Stimulated activated memory B cell treated with anti-CD40 and anti-IgM and Interleukin-4, amounts not matched to agents 10 μg/mL and 1 μg/mL and 100 μg/mL, for 72 hours (primary cell): Measurements from ENCODE around the gene CADPS2.

Experiments used
- ATAC-seq: fragments of 150-1000 bp; cut with Tn5 transposase; 2 replicates; pipeline ENCODE4 v1.10.0; 2021
- H3K27ac Mint-ChIP-seq: one replicate; pipeline ENCODE4 v1.8.0; 2022; ENCODE audit warnings: mild to moderate bottlenecking, mixed read lengths
- H3K27me3 Mint-ChIP-seq: one replicate; pipeline ENCODE4 v1.8.0; 2022; ENCODE audit warnings: mixed read lengths
- H3K36me3 Mint-ChIP-seq: one replicate; pipeline ENCODE4 v1.8.0; 2022; ENCODE audit warnings: mixed read lengths
- H3K4me1 Mint-ChIP-seq: one replicate; pipeline ENCODE4 v1.8.0; 2022; ENCODE audit warnings: mixed read lengths
- H3K4me3 Mint-ChIP-seq: one replicate; pipeline ENCODE4 v1.8.0; 2022; ENCODE audit warnings: mild to moderate bottlenecking, moderate library complexity, mixed read lengths
- H3K9me3 Mint-ChIP-seq: one replicate; pipeline ENCODE4 v1.8.0; 2022; ENCODE audit warnings: mixed read lengths

Gene CADPS2

GRCh38 chr7:122719010-122719578, 167.2 kb downstream of the CADPS2 start:
- H3K27me3 Mint-ChIP-seq, result no peaks in the 10 kb centered on the region
- peaks cover 4% of the 10 kb centered on the region for H3K9me3 Mint-ChIP-seq
- ATAC-seq, result no peak
- no peak overlapping the region for H3K4me3 Mint-ChIP-seq
- H3K4me1 Mint-ChIP-seq, result no peaks in the 10 kb centered on the region
- H3K27ac Mint-ChIP-seq, result no peak overlapping the region
- no peaks in the 10 kb centered on the region for H3K36me3 Mint-ChIP-seq

- H3K9me3 Mint-ChIP-seq, result peaks cover 4% of the 10 kb centered on the region
- no peak for ATAC-seq
These were observed 168.7 kb downstream of the CADPS2 start for GRCh38 chr7:122717356-122718089.

GRCh38 chr7:122715183-122715582, 171.1 kb downstream of the CADPS2 start:
- Mint-ChIP-seq H3K4me1 (no peaks in the 10 kb centered on the region), H3K27ac (no peak overlapping the region), H3K36me3 (no peaks in the 10 kb centered on the region), H3K9me3 (peaks cover 3% of the 10 kb centered on the region), H3K27me3 (no peaks in the 10 kb centered on the region), H3K4me3 (no peak overlapping the region)
- no peak for ATAC-seq

More at GRCh38 chr7:122717356-122718089, 168.7 kb downstream of the CADPS2 start:
- no peaks in the 10 kb centered on the region for H3K36me3 Mint-ChIP-seq
- H3K4me3 Mint-ChIP-seq, result no peak overlapping the region
- no peak overlapping the region for H3K27ac Mint-ChIP-seq
- H3K27me3 Mint-ChIP-seq, result no peaks in the 10 kb centered on the region
- H3K4me1 Mint-ChIP-seq, result no peaks in the 10 kb centered on the region

- no peaks in the 10 kb centered on the region for H3K4me1 Mint-ChIP-seq
- H3K9me3 Mint-ChIP-seq, result peaks cover 3% of the 10 kb centered on the region
- no peak overlapping the region for H3K4me3 Mint-ChIP-seq
- ATAC-seq, result no peak
- H3K27ac Mint-ChIP-seq, result no peak overlapping the region
- no peaks in the 10 kb centered on the region for H3K36me3 Mint-ChIP-seq
- H3K27me3 Mint-ChIP-seq, result no peaks in the 10 kb centered on the region
These were observed 175.3 kb downstream of the CADPS2 start for GRCh38 chr7:122710916-122711315.

GRCh38 chr7:122709930-122710646, 176.2 kb downstream of the CADPS2 start:
- Mint-ChIP-seq H3K27ac (no peak overlapping the region), H3K4me1 (no peaks in the 10 kb centered on the region), H3K27me3 (no peaks in the 10 kb centered on the region), H3K9me3 (peaks cover 3% of the 10 kb centered on the region), H3K4me3 (no peak overlapping the region), H3K36me3 (no peaks in the 10 kb centered on the region)
- ATAC-seq, result no peak

GRCh38 chr7:122706836-122707235, 179.4 kb downstream of the CADPS2 start:
- Mint-ChIP-seq H3K27ac (no peak overlapping the region), H3K27me3 (no peaks in the 10 kb centered on the region), H3K9me3 (peaks cover 6% of the 10 kb centered on the region), H3K36me3 (no peaks in the 10 kb centered on the region), H3K4me1 (no peaks in the 10 kb centered on the region), H3K4me3 (no peak overlapping the region)
- no peak for ATAC-seq

- no peaks in the 10 kb centered on the region for H3K36me3 Mint-ChIP-seq
- no peaks in the 10 kb centered on the region for H3K27me3 Mint-ChIP-seq
- ATAC-seq, result no peak
- no peak within 1 kb of the TSS for H3K27ac Mint-ChIP-seq
- H3K4me1 Mint-ChIP-seq, result no peaks in the 10 kb centered on the region
- peaks cover 3% of the 10 kb centered on the region for H3K9me3 Mint-ChIP-seq
- H3K4me3 Mint-ChIP-seq, result no peak within 1 kb of the TSS
These were observed 183.3 kb downstream of the CADPS2 start, which contains the start of gene RNF148 for GRCh38 chr7:122702872-122703510. Gene RNF148, minus strand, starts transcription at chr7:122702922. Its CDS starts 172 bp downstream, at chr7:122702750.

GRCh38 chr7:122699017-122699416, 187.2 kb downstream of the CADPS2 start, which contains the start of gene RNF133:
Gene RNF133, minus strand, starts transcription at chr7:122699117. Its CDS starts 199 bp downstream, at chr7:122698918.
- Mint-ChIP-seq H3K27ac (no peak within 1 kb of the TSS), H3K4me3 (no peak within 1 kb of the TSS), H3K4me1 (no peaks in the 10 kb centered on the region), H3K36me3 (no peaks in the 10 kb centered on the region), H3K27me3 (no peaks in the 10 kb centered on the region), H3K9me3 (peaks cover 3% of the 10 kb centered on the region)
- no peak for ATAC-seq

GRCh38 chr7:122695816-122696215, 190.4 kb downstream of the CADPS2 start:
- no peaks in the 10 kb centered on the region for H3K4me1 Mint-ChIP-seq
- no peaks in the 10 kb centered on the region for H3K27me3 Mint-ChIP-seq
- H3K27ac Mint-ChIP-seq, result no peak overlapping the region
- peaks cover 6% of the 10 kb centered on the region for H3K9me3 Mint-ChIP-seq
- H3K36me3 Mint-ChIP-seq, result no peaks in the 10 kb centered on the region
- H3K4me3 Mint-ChIP-seq, result no peak overlapping the region
- ATAC-seq, result no peak

GRCh38 chr7:122694697-122695096, 191.6 kb downstream of the CADPS2 start:
- Mint-ChIP-seq H3K27ac (no peak overlapping the region), H3K36me3 (no peaks in the 10 kb centered on the region), H3K27me3 (no peaks in the 10 kb centered on the region), H3K4me1 (no peaks in the 10 kb centered on the region), H3K9me3 (peaks cover 6% of the 10 kb centered on the region), H3K4me3 (no peak overlapping the region)
- no peak for ATAC-seq

GRCh38 chr7:122692769-122693309, 193.4 kb downstream of the CADPS2 start:
- Mint-ChIP-seq H3K36me3 (no peaks in the 10 kb centered on the region), H3K27ac (no peak overlapping the region), H3K4me3 (no peak overlapping the region), H3K9me3 (peaks cover 6% of the 10 kb centered on the region), H3K4me1 (no peaks in the 10 kb centered on the region), H3K27me3 (no peaks in the 10 kb centered on the region)
- no peak for ATAC-seq

- Mint-ChIP-seq H3K27ac (no peak overlapping the region), H3K36me3 (no peaks in the 10 kb centered on the region), H3K4me3 (no peak overlapping the region), H3K9me3 (peaks cover 6% of the 10 kb centered on the region), H3K27me3 (no peaks in the 10 kb centered on the region), H3K4me1 (no peaks in the 10 kb centered on the region)
- no peak for ATAC-seq
These were observed 194.6 kb downstream of the CADPS2 start for GRCh38 chr7:122691569-122692235.

- Mint-ChIP-seq H3K4me3 (no peak overlapping the region), H3K27ac (no peak overlapping the region), H3K36me3 (no peaks in the 10 kb centered on the region), H3K27me3 (no peaks in the 10 kb centered on the region), H3K4me1 (no peaks in the 10 kb centered on the region), H3K9me3 (peaks cover 6% of the 10 kb centered on the region)
- no peak for ATAC-seq
These were observed 196.7 kb downstream of the CADPS2 start for GRCh38 chr7:122689346-122690109.

- no peak for ATAC-seq
- H3K27ac Mint-ChIP-seq, result no peak overlapping the region
- H3K4me1 Mint-ChIP-seq, result no peaks in the 10 kb centered on the region
- peaks cover 6% of the 10 kb centered on the region for H3K9me3 Mint-ChIP-seq
- H3K36me3 Mint-ChIP-seq, result no peaks in the 10 kb centered on the region
- no peak overlapping the region for H3K4me3 Mint-ChIP-seq
- H3K27me3 Mint-ChIP-seq, result no peaks in the 10 kb centered on the region
These were observed 197.8 kb downstream of the CADPS2 start for GRCh38 chr7:122688400-122688998.
